K562 (cell line): ENCODE results near the gene PDZD2.

ENCODE experiments used
- GABPA ChIP-seq: fragments of 200-800 bp; sonication (Bioruptor generic); conservative IDR thresholded peaks from 2 replicates; pipeline ENCODE4 v1.6.1; 2016; ENCODE audit warnings: low read depth, missing genetic modification characterization, missing compliant biosample characterization
- KLF16 ChIP-seq: IDR thresholded peaks from 2 replicates; pipeline ENCODE4 v1.6.1; 2016; ENCODE audit warnings: antibody characterized with exemption
- NFYB ChIP-seq: IDR thresholded peaks from 2 replicates; pipeline ENCODE4 v1.6.1; 2011; ENCODE audit warnings: mild to moderate bottlenecking, moderate library complexity; ENCODE audit not compliant: insufficient read length; ENCODE audit errors: extremely low read depth
- NR3C1 ChIP-seq: sonication (generic); formaldehyde crosslinking; IDR thresholded peaks from 2 replicates; pipeline ENCODE4 v1.8.1; 2022; ENCODE audit warnings: missing genetic modification reagents
- RAD21 ChIP-seq, 2 experiments: fragments of 250-450 bp in 1 of 2; fragments of 450-650 bp in 1 of 2; sonication (Bioruptor Pico) in 1 of 2; formaldehyde crosslinking in 1 of 2; IDR thresholded peaks in 1 of 2; conservative IDR thresholded peaks in 1 of 2; 2 replicates each; pipeline versions ENCODE4 v1.4.0 to v1.8.0; 2020 to 2022; ENCODE audit warnings: mild to moderate bottlenecking in 2 of 2, moderate library complexity in 1 of 2
- TAF7 ChIP-seq: fragments of 450-650 bp; IDR thresholded peaks from 2 replicates; pipeline ENCODE4 v1.6.1; 2016; ENCODE audit warnings: missing genetic modification characterization, missing compliant biosample characterization
- ZNF561 ChIP-seq: fragments of 450-650 bp; formaldehyde crosslinking; conservative IDR thresholded peaks from 2 replicates; pipeline ENCODE4 v1.4.0; 2020; ENCODE audit warnings: mild to moderate bottlenecking, moderate library complexity
- TF ChIP-seq, protein P1 (sequence below): fragments of 450-650 bp; IDR thresholded peaks from 2 replicates; pipeline ENCODE4 v1.6.1; 2016; ENCODE audit warnings: missing biosample characterization, missing genetic modification characterization

DNA sequence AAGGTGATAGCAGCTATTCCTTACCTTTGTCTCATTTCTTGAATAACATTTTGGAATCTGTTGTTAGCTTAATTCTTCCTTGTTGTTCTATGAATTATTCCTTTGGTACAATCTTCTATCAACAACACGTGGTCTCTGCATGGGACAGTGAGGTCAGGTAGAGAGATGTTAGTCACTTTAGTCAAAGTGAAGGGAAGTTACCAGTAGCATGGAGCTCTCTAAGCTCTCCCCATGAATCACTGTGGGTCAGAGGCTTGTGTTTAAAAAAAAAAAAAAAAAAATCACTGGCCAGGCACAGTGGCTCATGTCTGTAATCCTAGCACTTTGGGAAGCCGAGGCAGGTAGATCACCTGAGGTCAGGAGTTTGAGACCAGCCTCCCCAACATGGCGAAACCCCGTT is 419.2 kb downstream of the PDZD2 start:
- no peak for TF ChIP-seq RAD21 (CRISPR knock-in tag; conservative IDR thresholded peaks at IDR 0.05 in 1 of 2, IDR thresholded peaks at IDR 0.05 in 1 of 2)
- no peak for TF ChIP-seq ZNF561 (CRISPR knock-in tag)
- TF ChIP-seq TAF7: no peak
- TF ChIP-seq KLF16: no peak
- no peak for TF ChIP-seq NR3C1 (CRISPR knock-in tag)
- no peak for TF ChIP-seq NFYB
- no peak for TF ChIP-seq GABPA
- TF ChIP-seq, protein P1, sequence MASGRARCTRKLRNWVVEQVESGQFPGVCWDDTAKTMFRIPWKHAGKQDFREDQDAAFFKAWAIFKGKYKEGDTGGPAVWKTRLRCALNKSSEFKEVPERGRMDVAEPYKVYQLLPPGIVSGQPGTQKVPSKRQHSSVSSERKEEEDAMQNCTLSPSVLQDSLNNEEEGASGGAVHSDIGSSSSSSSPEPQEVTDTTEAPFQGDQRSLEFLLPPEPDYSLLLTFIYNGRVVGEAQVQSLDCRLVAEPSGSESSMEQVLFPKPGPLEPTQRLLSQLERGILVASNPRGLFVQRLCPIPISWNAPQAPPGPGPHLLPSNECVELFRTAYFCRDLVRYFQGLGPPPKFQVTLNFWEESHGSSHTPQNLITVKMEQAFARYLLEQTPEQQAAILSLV: no peak
